GM18870 (cell line): ENCODE data around the gene CREB1.
"Not testable (repeated sequence)": the region's sequence is repeated elsewhere in the genome, so short reads cannot be mapped to it uniquely, and the experiment has no call there.

Experiments
- ATAC-seq: cut with Tn5 transposase; IDR thresholded peaks from one replicate; pipeline ENCODE4 v1.9.1; 2021; ENCODE audit warnings: moderate library complexity; ENCODE audit not compliant: unreplicated experiment

The CREB1 gene

DNA sequence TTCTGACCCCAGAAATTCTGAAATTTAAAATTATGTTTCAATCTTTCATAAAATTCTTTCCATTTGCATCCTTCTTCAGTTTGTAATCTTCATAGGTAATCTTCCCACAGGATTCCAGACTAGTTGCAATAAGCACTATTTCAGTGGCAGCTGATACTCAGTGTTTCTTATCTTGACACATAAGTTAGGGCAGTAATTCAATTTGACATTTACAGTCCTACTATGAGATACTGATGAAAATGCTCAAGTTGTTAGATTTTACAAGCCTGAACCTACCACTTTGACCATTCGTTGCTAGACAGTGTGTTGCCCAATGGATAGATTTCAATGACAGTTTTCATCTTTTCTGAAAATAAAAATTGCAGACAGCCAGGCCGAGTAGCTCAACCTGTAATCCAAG, 85.1 kb downstream of the CREB1 start:
- no peak for ATAC-seq

DNA sequence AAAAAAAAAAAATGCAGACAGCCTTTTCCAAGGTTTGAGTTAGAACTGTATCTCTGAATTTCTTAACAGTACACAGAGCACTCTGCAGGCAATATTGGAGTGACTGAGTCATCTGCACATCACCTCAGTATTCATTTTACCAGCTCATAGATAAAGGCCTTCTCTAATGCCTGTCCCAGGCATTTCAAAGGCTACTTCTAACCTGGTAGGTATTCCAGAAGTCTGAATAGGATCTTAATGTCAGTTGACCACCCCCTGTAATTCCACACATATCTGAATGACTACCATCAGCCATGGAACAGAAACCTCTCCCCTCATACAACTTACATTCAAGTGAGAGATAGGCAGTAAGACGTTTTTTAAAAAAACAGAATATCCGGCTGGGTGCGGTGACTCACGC, 86.4 kb downstream of the CREB1 start:
- ATAC-seq: no peak

DNA sequence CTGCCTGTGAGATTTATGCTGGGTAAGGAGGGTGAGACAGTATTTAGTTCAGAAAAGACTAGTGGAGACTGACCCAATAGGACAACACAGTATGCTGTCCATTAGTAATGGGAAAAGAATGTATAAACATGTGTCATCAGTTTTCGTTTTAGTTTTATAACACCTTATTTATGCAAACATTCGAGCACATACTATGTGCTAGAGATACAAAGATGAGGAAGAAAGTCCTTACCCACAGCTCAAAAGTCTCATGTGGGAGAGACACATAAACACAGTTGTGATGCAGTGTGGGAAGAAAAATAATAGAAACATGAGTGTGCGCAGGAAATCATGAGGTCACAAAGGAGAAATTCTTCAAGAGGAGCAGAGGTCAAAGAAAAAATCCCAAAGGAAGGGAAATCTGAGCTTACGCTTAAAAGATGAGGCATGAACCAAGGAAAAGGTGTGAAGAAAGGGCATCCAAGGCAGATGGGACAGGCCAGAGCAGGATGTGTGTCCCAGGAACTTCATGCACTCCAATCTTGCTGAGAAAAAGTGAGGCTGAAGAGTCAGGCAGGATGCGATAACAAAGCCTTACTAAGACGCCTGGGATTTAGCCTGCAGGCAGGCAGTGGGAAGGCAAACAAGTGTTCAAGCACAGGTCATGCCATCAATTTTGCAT, 87.4 kb downstream of the CREB1 start:
- no peak for ATAC-seq

DNA sequence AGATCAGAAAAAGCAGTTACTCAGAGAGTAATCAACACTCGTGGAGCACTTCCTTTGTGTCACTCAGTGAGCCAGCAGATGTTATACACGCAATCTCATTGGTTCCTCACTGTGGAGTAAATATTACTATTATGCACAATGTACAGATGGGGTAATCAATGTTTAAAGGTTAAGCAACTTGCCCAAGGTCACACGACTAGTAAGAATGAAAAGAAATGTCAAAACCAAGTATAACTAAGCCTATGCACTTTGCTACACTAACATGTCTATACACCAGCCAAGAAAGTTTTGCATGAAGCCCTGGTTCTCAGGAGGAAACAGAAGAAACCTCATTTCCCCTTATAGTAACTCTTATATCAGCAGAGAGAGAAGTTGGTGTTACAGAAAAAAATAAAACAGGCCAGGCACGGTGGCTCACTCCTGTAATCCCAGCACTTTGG, 90.0 kb downstream of the CREB1 start:
- peak; percentile 45 for ATAC-seq

DNA sequence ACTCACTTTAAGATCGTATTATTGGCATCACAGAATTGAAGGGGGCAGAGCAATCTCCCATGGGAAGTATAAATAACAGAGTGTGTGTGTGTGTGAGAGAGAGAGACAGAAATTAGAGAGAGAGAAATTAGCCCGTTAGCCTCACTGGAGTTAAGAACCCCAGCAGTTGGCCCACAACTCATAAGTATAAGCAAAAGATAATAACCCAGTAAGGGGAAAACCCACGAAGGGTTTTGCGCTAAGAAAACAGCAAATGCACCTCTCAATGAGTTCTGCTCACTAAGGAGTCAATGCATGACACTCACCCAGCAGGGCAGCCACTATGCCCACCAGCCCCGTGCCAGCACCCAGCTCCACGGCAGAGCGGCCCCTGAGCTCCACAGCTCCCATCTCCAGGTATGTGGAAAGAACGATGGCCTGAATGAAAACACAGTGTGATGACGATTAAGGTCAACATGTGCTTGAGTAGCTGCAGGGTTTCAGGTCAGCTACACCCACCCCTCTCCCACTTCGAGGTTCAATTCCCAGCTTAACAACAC, 91.8 kb downstream of the CREB1 start:
- ATAC-seq: no peak

DNA sequence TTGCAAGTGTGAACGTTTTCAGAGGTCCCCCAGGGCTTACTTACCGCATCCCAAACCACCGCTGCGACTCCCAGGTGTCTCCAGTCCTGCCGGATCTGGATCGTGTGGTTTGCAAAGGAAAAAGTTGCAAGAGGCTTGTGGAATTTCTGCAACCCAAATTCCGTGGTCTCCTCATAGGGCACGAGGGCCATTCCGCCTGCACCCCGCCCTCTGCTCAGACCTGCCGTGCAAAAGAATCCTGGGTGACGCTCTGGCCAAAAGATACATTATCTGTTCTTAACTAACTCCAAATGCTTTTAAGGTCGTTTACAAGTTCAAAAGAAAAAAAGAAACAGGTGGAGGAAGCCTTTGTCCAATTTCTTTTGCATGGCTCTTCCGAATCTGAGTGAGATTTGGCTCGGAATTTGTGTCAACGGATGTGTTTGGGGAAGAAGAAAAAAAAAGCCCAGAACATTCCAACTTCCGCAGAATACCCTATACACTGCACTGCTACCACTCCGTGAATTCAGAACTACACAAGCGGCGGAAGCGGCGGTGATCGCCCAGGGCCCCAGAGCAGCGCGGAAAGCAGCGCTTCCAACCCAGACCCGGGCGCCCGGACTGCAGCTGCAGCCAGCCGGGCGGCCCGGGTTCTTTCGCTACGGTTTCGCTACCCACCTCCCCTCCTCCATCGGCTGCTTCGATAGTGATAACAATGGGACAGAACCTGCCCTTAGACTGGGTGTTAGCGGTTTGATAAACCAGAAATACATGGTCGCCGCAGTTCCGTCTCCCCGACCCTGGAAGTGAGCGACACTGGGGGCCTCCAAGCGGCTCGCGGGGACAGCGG, 94.6 kb downstream of the CREB1 start:
- ATAC-seq: peak; percentile 24

DNA sequence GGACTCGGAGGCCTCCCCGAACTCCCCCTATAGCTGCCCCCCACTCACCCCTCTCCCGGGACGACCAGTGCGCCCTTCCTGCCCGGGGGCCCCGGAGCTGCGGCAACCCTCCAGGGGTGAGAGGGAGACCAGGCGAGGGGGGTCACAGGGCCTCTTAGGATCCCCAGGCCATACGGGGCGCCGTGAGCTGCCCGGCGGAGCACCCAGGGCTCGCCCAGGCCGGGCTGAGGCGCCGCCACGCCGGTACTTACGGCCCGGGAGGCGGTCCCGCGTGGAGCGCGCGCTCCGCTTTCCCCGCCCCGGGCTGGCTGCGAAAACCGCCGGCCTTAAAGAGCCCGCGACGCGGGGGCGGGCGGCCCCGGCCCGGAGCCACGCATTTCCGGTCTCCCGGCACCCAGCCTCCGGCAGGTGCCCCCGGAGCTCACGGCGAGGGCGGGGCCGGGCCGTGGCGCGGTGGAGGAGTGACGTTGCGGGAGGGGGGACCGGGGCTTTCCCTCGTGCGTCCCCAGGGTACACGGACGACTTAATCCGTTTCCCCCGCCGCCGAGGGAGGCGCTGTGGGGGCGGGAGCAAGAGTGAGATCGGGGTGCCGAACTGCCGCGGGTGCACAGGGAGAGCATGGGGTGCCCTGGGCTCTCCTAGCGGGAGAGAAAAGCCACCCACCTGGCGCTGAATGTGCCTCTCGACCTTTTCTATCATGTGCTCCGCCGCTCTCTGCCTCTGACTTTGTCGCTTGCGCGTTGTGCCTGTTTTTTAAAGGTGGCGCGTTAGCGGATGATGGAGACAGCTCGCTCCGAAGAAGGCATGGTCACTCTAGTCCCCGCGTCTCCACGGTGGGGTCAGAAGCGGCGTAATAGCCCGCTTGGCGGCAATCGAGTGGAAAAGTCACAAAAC, 95.5 kb downstream of the CREB1 start, which contains the start of gene METTL21A:
Gene METTL21A (minus strand): TSS at position 381 of the 894 bp plus-strand sequence. CDS start 1,019 bp downstream, outside the sequence.
- peak; percentile 51 for ATAC-seq

DNA sequence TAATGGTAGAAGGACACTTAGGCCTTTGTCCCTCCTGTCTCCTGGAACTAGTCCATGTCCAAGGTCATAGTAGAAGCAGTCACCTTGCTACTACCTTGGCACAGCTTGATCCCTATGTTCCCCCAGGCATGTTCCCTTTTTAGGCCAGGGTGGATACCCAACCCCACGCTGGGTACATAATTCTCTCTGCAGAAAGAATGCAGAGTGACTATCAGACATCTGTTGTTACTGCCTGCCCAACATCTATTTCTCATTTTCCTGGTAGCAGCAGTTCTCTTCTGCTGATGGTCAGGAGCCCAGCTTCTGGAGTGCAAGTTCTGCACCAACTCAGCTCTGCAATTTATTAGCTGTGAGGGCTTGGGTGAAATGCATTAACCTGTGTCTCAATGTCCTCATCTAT, 99.8 kb downstream of the CREB1 start:
- ATAC-seq: no peak

DNA sequence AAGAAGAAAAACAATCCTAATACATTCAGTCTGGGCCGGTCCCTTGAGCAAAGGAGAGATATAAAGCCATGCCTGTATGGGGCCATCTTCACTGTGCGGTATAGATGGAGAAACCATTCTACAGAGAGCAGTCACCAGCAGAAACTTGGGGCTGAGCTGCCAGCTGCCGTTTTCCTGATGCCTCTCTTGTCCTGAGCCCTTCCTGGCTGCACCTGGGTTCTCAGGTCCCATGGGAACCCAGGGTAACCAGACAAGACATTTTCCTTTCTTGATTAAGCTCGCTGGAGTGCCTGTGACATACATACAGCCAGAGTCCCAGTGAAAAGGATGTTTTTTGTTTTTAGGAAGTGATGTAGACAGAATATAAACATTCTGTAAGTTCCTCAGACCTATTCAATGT, 100.7 kb downstream of the CREB1 start:
- no peak for ATAC-seq

DNA sequence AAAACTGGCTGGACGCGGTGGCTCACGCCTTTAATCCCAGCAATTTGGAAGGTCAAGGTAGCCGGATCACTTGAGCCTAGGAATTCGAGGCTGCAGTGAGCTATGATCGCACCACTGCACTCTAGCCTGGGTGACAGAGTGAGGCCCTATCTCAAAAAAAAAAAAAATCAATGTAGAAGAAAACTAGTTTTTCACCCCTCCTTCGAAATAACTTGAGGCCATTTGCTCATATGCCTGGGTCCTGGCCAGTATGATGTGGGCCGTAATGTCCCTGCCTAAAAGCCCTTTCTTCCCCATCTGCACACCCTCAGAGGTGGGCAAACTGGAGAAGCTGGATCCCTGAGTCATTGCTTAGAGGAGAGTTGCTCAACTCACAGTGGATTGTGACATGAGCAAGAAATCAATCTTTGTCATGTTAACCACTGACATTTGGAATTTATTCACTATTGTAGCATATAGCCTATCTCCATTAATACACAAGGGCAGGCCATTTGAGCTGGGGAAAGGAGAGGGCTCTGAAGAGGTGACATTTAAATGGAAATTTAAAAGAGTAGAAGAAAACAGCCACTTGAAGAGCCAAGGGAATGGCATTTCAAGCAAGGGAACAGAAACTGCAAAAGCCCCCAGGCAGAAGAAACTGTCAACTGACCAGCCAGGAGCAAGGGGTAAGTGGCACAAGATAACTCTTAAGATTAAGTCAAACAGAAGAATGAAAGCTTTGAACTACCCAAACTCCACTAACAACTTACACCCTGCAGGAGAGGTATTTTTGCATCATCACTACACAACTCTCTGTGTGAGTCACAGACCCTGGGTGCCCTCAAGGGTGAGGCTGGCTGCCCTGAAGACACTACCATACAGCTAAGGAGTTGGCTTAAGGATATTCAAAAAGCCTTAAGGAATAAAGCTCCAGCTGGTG, 103.1 kb downstream of the CREB1 start:
- no peak for ATAC-seq

DNA sequence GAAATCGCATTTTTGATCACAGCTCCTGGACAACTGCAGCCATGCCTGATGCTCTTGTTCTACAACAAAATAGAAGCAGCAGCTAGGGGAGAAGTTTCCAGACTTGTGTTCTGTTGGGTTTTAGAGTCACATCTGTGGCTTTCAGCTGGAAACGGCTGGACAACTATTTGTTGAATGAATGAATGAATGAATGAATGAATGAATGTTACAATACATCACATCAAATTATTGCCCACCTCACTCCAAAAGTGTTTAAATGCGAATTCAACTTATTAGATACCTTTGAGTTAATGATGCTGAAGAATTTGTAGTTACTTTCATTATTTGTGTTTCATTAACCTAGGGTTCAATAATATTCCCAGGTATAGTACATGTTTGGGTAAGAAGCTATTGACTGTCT, 103.9 kb downstream of the CREB1 start:
- no peak for ATAC-seq

DNA sequence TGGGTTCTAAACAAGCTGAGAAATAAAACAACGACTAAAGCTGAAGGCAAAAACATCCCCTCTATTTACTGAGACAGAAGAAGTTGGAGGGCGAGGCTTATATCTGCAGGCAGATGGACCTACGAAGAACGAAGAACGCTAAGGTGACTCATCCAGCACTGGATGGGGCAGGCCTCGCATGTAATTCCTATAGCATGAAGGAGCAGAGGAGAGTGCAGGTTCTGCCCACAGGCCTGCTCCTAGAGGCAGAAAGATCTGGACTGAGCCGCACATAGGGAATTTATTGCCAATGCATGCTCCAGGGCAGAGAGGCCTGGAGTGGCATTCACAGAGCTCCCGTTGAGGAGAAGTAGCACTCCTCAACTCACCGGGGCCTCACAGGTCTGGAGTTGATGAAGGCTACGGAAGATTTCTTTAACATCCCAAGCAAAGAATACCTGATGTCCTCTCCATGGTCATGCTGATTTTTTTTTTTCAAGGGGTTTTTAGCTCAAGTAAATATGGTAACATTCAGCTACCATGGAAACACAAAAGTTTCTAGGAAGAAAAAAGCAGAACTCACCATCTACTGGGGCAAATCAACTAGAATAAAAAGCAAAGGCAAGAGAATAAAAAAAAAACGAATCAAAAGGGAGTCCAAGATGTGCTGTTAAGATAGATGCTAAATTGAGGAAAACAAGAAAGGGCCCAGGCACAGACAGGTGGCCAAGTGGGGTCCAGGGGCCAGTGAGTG, 105.9 kb downstream of the CREB1 start:
- no peak for ATAC-seq

DNA sequence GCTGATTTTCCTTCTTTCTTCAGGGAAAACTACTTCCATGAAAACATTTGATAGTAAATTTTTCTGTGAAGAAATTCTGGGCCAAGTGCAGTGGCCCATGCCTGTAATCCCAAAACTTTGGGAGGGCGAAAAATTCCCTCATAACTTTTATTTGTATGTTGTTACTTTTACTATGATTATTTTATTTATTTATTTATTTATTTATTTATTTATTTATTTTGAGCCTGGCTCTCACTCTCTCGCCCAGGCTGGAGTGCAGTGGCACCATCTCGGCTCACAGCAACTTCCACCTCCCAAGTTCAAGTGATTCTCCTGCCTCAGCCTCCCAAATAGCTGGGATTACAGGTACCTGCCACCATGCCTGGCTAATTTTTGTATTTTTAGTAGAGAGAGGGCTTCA, 109.5 kb downstream of the CREB1 start:
- not testable (repeated sequence) for ATAC-seq

DNA sequence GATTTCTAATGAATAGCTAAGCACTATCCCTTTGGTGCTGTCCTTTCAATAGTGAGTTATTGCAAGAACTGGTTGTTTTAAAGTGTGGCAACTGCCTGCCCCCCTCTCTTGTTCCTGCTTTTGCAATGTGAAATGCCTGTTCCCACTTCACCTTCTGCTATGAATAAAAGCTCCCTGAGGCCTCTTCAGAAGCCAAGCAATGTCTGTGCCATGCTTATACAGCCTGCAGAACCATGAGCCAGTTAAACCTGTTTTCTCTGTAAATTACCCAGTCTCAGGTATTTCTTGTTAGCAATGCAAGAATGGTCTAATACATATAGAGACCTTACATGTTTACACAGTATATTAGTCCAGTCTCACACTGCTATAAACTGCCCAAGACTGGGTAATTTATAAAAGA, 110.4 kb downstream of the CREB1 start:
- no peak for ATAC-seq

DNA sequence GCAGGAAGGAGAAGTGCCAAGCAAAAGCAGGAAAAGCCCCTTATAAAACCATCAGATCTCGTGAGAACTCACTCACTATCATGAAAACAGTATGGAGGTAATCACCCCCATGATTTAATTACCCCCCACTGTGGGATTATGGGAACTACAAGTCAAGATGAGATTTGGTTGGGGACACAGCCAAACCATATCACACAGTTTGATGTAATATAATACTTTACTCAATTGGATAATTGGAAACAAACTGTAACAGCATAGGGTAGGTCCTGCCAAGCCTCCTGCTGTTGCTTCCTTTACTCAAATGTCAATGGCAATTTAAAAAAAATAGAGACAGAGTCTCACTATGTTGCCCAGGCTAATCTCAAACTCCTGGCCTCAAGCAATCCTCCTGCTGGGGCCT, 110.9 kb downstream of the CREB1 start:
- no peak for ATAC-seq

DNA sequence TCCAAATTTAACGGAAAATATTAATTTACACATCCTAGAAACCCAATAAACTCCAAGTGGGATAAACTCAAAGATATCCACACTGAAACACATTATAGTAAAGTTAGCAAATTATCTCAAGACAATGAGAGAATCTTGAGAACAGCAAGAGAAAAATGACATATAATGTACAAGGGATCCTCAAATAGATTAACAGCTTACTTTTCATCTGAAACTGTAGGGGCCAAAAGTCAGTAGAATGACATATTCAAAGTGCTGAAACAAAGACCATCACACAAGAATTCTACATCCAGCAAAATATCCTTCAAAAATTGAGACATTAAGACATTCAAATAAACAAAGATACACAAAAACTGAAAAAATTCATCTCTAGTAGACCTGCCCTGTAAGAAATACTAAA, 114.1 kb downstream of the CREB1 start:
- no peak for ATAC-seq

DNA sequence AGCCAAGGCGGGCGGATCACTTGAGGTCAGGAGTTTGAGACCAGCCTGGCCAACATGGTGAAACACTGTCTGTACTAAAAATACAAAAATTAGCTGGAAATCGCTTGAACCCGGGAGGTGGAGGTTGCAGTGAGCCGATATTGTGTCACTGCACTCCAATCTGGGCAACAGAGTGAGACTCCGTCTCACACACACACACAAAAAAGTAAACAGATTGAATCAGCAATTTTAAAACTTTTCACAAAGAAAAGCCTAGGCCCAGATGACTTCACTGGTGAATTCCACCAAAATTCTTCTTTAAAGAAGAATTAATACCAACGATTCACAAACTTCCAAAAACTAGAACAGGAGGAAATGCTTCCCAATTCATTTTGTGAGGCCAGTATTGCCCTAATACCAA, 116.8 kb downstream of the CREB1 start:
- not testable (repeated sequence) for ATAC-seq
